ENCODE measurements around the gene NUP214. TPM values are rescaled to one million over a fixed set of nuclear protein-coding genes. Genes with fewer than 3 reads are reported as not detected.

NUP214 gene
- total RNA-seq, 1 donor from 2014 or later: 30.5 TPM

DNA sequence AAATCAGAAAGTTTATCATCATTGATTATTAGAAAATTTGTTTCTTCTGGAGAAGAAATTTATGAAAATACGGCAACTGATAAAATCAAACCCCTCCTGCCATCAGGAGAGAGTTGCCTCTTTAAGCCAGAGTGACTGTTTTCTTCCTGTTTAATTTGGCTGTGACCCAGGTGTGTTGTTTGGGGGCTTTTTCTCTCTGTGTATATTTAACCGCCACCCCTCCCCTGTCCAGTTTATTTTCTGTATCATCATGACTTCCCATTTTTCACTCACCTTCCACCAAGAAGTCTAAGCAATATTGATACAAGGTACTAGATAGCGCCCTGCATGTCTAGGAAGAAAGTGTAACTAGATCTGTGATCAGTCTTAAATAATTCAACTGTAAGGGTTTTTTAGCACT lies 100.8 kb downstream of the NUP214 start:
- H3K4me3 ChIP-seq (ENCODE audit: low read depth, low read length): no peak overlapping the region
- DNase-seq (ENCODE audit: low read depth): no peak
- H3K36me3 ChIP-seq (ENCODE audit: control insufficient read depth, insufficient read depth, low read length): no peaks in the 10 kb centered on the region
- H3K27me3 ChIP-seq (ENCODE audit: control insufficient read depth, insufficient read depth, low read length): no peaks in the 10 kb centered on the region
- TF ChIP-seq, protein P1, sequence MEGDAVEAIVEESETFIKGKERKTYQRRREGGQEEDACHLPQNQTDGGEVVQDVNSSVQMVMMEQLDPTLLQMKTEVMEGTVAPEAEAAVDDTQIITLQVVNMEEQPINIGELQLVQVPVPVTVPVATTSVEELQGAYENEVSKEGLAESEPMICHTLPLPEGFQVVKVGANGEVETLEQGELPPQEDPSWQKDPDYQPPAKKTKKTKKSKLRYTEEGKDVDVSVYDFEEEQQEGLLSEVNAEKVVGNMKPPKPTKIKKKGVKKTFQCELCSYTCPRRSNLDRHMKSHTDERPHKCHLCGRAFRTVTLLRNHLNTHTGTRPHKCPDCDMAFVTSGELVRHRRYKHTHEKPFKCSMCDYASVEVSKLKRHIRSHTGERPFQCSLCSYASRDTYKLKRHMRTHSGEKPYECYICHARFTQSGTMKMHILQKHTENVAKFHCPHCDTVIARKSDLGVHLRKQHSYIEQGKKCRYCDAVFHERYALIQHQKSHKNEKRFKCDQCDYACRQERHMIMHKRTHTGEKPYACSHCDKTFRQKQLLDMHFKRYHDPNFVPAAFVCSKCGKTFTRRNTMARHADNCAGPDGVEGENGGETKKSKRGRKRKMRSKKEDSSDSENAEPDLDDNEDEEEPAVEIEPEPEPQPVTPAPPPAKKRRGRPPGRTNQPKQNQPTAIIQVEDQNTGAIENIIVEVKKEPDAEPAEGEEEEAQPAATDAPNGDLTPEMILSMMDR (IDR thresholded peaks at IDR 0.05; ENCODE audit: insufficient read depth, low read length, poor library complexity, severe bottlenecking): no peak

DNA sequence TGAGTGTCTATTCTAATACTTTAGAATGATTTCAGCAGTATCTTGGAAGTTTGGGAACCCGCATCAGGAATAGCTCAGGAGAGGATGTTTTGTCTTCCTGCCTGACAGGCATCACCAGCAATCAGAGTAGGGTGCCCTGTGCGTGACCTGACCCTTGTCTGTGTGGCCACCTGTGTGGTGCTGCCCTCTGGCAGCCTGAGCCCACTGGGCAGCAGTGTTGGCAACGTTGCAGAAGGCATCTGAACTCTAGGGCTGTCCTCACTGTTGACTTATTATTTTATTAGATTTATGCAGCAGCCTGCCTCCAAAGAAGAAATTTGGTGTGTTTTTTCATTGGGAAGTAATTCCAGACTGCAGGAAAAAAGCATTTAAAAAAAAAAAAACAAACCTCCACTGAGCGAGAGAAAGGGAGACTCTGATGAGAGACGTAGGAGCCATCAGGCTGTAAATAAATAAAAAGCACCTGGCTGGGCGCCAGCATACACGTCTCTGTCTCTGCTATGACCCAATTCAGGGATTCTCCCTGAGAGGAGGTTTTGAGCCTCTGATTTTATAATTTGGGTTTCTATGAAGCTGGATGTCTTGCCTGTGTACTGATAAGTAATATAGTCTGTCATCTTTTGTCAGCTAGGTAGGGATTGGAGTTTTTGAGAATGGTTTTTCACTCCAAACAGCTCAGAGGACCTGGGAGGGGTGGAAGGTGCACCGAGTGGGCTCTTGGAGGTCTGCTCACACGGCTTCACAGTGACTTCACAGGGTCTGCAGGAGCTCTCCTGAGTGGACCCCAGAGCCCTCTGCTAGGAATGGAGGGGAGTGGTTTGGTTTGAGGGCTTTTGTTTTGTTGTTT lies 101.9 kb downstream of the NUP214 start:
- DNase-seq (ENCODE audit: low read depth): no peak
- H3K4me3 ChIP-seq (ENCODE audit: low read depth, low read length): no peak overlapping the region
- H3K27me3 ChIP-seq (ENCODE audit: control insufficient read depth, insufficient read depth, low read length): no peaks in the 10 kb centered on the region
- TF ChIP-seq, protein P1 (IDR thresholded peaks at IDR 0.05; ENCODE audit: insufficient read depth, low read length, poor library complexity, severe bottlenecking): no peak
- H3K36me3 ChIP-seq (ENCODE audit: control insufficient read depth, insufficient read depth, low read length): peaks cover under 1% of the 10 kb centered on the region

DNA sequence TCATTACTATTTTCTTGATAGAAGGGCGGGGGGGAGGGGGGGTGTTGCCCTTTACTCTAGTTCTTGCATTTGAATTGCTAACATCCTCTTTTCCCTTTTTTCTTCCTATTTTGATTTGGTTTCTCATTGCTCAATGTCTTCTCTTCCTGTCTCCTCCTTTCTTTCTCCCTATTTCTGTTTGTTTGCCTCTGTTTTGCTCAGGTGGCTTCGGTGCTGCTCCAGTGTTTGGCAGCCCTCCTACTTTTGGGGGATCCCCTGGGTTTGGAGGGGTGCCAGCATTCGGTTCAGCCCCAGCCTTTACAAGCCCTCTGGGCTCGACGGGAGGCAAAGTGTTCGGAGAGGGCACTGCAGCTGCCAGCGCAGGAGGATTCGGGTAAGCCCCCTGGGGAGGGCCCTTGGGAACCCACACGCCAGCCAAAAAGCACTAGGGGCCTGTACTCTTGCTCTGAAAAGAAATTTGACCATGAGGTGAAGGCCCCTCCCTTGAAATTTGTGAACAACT lies 102.6 kb downstream of the NUP214 start:
- no peak for DNase-seq (ENCODE audit: low read depth)
- Histone ChIP-seq H3K36me3 (ENCODE audit: control insufficient read depth, insufficient read depth, low read length) (peaks cover 1% of the 10 kb centered on the region), H3K27me3 (ENCODE audit: control insufficient read depth, insufficient read depth, low read length) (no peaks in the 10 kb centered on the region), H3K4me3 (ENCODE audit: low read depth, low read length) (no peak overlapping the region)
- TF ChIP-seq, protein P1 (IDR thresholded peaks at IDR 0.05; ENCODE audit: insufficient read depth, low read length, poor library complexity, severe bottlenecking): no peak

DNA sequence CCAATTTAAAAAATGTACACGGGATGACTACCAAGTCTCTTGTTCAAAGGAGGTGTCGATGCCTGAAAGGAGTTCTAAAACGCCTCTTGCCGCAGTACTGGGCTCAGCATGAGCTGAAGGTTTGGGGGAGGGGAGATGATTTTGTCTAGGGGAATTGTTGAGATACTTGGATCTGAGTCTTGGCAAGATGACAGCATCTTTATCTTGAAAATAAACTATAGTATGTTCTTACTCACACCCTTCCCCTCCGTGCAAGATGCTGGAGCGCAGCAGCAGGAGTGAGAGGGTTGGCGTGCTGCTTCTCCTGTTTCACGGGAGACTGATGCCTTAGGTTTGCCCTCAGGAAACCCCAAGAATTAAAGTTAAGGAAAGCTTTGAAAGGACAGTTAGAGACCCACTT lies 103.6 kb downstream of the NUP214 start:
- peaks cover 3% of the 10 kb centered on the region for H3K36me3 ChIP-seq (ENCODE audit: control insufficient read depth, insufficient read depth, low read length)
- TF ChIP-seq, protein P1 (IDR thresholded peaks at IDR 0.05; ENCODE audit: insufficient read depth, low read length, poor library complexity, severe bottlenecking): no peak

DNA sequence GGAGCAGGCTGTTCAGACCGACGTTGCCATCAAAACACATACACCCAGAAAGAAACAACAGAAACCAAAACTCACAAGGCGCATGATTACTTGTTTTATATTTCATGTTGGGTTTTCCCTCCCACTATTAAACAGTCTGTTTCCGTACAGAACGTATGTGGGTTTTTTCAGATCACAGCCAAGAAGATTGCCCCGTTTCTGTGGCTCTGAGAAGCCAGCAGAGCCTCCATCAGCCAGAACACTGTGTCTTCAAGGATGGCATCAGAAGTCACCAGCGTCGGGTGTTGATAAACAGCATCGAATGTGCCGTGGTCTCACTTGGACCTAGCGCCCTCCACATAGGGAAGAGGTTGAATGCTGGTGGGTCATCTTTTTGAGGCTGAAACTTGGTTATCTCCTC lies 108.2 kb downstream of the NUP214 start:
- H3K27me3 ChIP-seq (ENCODE audit: control insufficient read depth, insufficient read depth, low read length): no peaks in the 10 kb centered on the region
- H3K36me3 ChIP-seq (ENCODE audit: control insufficient read depth, insufficient read depth, low read length): peaks cover 3% of the 10 kb centered on the region
- TF ChIP-seq, protein P1 (IDR thresholded peaks at IDR 0.05; ENCODE audit: insufficient read depth, low read length, poor library complexity, severe bottlenecking): no peak
- DNase-seq (ENCODE audit: low read depth): no peak
- no peak overlapping the region for H3K4me3 ChIP-seq (ENCODE audit: low read depth, low read length)

More for the DNA sequence above, 103.6 kb downstream of the NUP214 start:
- no peak for DNase-seq (ENCODE audit: low read depth)
- Histone ChIP-seq H3K27me3 (ENCODE audit: control insufficient read depth, insufficient read depth, low read length) (no peaks in the 10 kb centered on the region), H3K4me3 (ENCODE audit: low read depth, low read length) (no peak overlapping the region)

Data from kidney epithelial cell (primary cell).